ENCODE measurements around the gene C1QA.

DNA sequence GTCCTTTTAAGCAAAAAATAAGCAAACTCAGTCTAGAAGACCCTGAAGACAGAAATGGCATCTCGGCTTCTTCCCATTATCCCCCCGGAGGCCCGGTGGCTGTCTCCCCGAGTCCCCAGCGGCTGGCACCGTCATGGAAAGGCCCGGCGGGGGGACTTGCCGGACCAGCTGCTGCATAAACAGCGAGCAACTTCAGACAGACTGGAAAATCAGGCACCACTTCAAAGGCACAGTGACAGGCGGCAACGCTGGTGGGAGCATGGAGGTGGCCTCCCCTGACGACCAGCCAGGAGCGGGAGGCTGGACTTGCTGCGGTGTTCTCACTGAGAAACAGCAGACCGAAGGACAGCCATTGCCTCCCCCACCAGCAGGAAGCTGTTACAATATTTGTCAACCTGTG lies 18.4 kb upstream of the C1QA start:
- TF ChIP-seq, protein P1, sequence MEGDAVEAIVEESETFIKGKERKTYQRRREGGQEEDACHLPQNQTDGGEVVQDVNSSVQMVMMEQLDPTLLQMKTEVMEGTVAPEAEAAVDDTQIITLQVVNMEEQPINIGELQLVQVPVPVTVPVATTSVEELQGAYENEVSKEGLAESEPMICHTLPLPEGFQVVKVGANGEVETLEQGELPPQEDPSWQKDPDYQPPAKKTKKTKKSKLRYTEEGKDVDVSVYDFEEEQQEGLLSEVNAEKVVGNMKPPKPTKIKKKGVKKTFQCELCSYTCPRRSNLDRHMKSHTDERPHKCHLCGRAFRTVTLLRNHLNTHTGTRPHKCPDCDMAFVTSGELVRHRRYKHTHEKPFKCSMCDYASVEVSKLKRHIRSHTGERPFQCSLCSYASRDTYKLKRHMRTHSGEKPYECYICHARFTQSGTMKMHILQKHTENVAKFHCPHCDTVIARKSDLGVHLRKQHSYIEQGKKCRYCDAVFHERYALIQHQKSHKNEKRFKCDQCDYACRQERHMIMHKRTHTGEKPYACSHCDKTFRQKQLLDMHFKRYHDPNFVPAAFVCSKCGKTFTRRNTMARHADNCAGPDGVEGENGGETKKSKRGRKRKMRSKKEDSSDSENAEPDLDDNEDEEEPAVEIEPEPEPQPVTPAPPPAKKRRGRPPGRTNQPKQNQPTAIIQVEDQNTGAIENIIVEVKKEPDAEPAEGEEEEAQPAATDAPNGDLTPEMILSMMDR (IDR thresholded peaks at IDR 0.05; ENCODE audit: poor library complexity) = no peak
- TF ChIP-seq EZH2 (IDR thresholded peaks at IDR 0.05; ENCODE audit: borderline replicate concordance) = no peak
